Activated T-helper 1 cell treated with anti-CD3 and anti-CD28 coated beads, Interleukin-2, amount 50 U/mL, for 16 hours (primary cell): ENCODE data around the gene CYBRD1.
"Not testable (repeated sequence)": the region's sequence is repeated elsewhere in the genome, so short reads cannot be mapped to it uniquely, and the experiment has no call there.

Experiments used
- DNase-seq, 2 donors: peaks; one replicate each; pipeline ENCODE4 v3.0.0-alpha.2; 2020; ENCODE audit warnings: low read depth in 1 of 2, low spot score in 1 of 2

CYBRD1 gene

DNA sequence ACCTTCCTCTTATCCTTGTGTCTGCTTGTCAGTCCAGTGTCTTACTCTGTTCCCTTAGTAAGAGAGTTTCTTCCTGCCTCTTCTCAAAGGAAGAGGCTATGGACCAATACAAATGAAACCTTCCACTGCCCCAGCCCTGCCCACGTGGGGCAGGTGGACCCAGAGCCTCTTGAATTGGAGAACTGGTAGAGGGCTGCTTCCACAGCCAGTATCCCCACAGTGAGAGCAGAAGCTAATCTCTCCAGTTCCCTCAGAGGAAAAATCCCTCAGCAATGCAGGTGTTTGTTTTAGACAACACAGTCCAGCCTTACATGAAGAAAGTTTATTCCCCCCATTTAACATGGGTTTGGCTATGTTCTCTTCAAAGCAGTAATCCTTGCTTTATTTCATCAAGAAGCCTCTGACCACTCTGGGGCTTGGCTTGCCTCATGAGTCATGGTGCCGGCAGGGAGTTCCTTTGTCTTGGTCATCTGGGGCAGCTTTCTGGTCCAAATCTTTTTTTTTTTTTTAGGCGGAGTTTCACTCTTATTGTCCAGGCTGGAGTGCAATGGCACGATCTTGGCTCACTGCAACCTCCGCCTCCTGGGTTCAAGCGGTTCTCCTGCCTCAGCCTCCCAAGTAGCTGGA lies 6.5 kb upstream of the CYBRD1 start:
- no peak for DNase-seq

DNA sequence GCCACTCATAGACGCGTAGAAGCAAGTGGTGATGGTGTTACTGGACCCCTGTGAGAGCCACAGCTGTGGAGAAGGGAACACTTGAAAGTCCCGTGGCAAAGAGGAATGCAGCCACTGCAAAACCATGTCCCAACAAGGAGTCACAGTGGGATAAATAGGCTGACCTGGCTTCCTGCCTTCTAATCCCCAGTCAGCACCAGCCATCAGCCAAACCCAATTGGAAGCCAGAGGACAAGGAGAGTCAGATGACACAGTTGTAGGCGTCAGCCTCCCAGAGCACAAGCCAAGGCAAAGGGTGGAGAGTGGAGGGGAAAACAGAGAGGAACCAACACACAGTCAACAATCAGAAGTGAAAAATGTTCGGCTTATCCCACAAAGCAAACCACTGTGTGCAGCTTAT lies 5.5 kb upstream of the CYBRD1 start:
- no peak for DNase-seq

DNA sequence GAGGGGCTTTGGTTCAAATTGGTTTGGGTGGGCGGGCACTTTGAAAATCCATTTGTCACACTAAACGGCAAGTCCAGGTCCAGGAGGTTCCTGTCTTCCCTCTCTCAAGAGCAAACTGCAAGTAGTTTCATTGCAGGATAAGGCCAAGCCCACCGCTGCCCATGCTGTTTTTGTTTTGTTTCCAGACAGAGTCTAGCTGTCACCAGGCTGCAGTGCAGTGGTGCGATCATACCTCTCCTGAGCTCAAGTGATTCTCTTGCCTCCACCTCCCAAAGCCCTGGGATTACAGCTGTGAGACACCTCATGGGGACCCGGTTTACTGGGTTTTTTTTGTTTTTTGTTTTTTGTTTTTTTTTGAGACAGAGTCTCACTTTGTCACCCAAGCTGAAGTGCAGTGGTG lies 1.8 kb upstream of the CYBRD1 start:
- DNase-seq: no peak

DNA sequence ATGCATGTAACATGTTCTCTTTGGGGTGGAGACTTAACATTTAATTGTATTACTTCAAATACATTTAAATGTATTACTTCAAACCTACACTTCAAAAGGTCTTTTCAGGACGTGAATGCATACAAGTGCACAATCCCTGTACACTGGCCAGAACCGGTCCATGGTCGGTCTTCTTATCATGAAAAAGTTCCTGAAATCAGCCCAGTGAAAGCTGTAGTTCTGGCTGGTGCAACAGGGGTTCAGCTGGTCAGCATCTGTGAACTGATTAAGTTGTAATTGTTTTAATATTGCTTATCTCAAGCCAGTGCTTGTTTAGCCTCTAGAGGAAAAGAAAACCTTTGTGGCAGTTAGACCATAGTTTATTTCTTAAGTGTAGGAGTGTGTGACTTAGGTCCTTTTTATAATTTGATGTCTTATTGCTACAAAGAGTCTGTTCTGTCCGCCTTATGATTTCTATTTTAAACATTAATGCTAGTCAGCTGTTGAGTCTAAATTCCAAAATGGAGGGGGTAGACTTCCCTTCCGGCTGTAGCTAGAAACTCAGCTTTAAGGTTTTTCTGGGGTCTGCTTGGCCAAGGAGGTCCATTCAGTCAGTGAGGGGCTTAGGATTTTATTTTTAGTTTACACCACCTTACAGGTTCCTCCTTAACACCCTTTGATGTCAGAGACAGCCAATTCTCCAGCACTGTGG lies 768 bp upstream of the CYBRD1 start:
- DNase-seq: no peak

DNA sequence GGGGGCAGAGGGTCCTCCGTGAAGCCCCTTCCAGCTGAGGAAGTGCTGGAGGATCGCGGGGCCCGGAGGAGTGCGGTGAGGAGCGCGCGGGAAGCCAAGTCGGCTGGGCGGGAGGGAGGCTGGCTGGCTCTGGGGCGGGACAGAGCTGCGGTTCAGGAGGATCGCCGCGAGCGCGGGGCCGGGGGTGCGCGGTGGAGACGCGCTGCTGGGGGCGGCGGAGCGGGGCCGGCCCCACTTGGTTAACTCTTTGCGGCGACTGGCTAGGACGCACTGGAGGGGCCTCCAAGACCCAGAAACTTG lies 464 bp downstream of the CYBRD1 start:
- no peak for DNase-seq

DNA sequence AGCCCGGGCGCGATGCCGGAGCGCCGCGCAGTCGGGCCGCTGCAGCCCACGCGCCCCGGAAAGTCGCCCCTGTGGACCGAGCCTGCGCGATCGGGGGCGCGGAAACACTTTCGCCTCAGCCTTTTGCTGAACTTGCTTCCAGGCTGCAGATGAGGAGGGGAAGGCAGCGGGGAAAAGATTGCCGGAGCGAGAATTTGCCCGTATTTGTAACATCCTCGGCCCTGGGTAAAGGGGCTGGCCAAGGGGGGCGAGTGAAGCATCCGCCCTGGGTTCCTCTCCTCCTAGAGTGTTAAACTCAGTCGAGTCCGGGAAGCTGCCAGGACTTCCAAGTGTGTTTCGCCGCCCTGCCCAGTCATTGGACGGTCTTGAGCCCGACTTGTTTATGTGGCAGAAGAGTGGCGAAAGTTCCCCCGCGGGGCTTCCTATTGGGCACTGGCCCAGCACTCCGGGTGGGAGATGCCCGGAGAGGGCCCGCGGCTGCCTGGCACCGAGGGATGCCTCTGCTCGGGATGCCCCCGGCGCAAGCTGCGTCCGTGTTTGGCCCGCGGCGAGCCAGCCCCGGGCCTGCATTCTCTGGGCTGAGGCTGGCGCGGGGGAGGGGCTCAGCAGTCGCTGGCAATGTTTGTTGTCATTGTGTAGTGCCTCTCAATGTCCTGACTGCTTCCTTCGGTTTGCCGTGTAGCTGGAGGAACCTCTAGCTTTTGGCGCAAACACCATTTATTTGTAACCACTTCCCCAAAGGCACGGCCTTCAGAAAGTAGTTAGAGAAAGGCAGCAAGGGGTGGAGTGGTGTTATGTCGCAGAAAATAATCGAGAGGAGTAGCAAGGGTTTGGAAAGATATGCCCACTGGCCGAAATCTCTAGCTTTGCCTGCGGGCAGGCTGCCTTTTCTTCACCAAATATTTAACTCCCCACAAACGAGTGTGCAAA lies 1.1 kb downstream of the CYBRD1 start:
- DNase-seq: no peak

DNA sequence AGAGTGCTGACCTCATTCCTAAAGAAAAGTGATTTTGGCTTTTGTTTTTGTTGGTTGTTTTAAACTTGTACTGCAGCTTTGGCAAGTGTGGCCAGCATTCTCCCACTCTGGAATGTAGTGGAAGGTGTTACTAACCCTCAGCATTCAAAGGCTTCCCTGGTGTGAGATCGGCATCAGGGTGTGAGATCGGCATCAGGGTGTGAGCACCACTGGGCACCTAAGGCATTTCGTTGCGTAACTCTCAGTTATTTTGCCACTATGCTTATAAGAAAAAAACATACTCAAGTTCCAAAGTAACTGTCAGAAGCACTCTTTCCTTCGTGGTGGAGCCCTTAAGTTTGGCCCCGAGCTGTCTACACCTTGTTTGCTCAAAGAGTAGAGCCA lies 1.7 kb downstream of the CYBRD1 start:
- DNase-seq: no peak

DNA sequence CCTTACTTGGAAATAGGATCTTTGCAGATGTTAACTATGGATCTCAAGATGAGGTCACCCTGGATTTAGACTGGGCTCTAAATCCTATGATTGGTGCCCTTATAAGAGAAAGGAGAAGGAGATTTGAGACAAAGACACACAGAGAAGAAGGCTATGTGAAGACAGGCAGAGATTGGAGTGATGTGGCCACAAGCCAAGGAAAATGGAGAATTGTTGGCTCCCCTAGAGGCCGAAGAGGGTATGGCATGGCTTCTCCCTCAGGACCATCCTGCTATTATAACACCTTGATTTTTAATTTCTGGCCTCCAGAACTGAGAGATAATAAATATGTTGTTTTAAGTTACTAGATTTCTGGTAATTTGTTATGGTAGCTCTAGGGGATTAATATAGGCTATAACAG lies 7.6 kb downstream of the CYBRD1 start:
- no peak for DNase-seq

DNA sequence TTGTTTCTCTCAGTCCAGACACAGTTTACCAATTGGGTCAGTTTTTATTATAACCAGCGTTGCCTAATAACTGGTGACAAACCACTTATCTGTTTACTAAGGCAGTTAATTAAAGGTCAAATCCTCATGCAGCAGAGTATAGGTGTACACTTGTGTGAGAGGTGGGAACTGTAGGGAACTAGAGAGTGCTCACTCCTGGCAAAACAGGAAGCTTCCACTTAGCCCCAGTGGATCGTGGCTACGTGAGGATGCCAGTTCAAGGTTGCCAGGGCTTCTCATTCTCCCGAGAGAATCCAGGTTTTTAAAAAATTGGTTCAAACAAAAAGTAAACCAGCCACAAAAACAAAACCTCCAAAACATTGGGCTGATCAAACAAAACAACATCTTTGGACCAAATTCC lies 8.1 kb downstream of the CYBRD1 start:
- no peak for DNase-seq

DNA sequence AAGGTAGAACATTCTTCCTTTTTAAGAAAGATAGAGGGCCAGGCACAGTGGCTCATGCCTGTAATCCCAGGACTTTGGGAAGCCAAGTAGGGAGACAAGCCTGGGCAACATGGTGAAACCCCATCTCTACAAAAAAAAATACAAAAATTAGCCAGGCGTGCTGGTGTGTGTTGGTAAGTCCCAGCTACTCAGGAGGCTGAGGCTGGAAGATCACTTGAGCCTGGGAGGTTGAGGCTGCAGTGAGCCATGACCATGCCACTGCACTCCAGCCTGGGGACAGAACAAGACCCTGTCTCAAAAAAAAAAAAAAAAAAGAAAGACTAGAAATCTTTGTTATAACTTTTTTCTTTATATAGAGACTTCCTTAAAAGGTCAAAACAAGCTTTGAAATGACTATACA lies 8.6 kb downstream of the CYBRD1 start:
- not testable (repeated sequence) for DNase-seq

DNA sequence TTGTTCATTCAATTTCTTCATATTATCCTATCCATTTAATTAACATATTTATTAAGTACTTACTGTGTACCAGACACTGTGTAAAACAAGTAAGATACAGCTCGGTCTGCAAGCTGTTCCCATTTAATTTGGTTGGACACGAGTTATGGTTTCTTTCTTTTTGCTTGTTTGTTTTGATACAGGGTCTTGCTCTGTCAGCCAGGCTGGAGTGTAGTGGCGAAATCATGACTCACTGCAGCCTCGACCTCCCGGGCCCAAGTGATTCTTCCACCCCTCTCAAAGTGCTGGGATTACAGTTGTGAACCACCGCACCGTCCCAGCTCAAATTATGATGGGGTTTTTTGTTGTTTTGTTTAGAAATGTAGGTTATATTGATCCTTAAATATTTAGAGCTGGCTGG lies 9.0 kb downstream of the CYBRD1 start:
- no peak for DNase-seq

DNA sequence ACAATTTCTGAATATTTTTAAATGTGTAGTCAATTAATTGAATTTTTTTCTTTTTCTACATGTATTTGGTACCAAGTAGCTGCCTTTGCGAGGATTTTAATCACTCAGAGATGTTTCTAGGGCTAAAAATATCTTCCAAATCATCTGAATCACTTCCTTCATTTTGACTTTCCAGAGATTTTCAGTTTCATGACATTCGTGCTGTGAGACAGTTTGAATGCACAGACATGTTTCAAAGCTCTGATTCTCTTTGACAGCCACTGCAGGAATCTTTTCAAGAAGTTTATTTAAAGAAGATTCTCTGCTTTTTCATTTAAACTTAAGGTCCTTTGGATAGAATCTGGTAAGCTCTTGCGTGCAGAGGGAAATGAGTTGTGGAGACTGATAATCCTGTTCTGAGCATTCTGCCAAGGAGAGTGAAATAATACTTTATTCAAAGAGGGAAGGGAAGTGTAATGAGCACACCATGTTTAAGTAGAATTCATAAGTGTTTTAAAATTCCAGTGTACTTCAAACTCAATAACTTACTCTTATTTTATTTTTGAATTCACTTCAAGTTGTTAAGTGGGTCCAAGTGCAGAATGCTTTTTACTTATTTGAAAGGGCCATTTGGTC lies 9.7 kb downstream of the CYBRD1 start:
- no peak for DNase-seq

DNA sequence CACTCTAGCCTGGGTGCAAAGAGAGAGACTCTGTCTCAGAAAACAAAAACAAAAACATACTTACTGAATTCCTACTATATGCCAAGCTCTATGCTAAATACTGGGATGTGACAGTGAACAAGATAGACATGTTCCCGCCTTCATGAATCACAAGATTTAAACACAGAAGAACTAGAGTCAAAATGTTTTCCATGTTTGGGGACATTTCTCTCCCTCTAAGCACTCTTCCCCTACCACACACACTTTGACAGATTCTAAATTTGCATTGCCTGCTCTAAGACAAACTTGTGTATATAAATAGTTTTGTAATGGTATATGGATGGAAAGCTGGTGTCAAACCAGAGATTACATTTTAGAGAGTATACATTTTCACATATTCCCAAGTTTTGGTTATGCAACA lies 11.1 kb downstream of the CYBRD1 start:
- DNase-seq: no peak

DNA sequence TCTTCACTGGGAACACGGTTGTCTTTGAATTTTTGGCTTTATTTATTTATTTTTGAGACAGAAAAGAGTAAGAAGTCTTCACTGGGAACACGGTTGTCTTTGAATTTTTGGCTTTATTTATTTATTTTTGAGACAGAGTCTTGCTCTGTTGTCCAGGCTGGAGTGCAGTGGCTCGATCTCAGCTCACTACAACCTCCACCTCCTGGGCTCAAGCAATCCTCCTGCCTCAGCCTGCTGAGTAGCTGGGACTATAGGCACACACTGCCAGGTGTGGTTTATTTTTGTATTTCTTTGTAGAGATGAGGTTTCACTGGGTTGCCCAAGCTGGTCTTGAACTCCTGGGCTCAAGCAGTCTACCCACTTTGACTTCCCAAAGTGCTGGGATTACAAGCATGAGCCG lies 13.3 kb downstream of the CYBRD1 start:
- DNase-seq: not testable (repeated sequence)

DNA sequence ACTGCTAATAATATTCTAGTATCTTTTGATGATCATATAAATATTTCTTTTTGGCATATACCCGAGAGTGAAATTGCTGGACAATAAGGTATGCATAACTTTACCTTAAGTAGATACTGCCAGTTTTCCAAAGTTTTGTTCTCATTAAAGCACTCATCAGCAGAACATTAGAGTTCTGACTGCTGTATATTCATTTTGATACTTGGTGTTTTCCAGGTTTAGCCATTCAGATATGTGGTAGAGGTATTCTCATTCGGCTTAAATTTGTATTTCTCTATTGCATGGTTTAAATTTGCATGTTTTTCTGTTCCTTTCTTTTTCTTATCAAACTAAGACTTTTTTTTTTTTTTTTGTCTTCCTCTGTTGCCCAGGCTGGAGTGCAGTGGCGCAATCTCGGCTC lies 18.2 kb downstream of the CYBRD1 start:
- no peak for DNase-seq

DNA sequence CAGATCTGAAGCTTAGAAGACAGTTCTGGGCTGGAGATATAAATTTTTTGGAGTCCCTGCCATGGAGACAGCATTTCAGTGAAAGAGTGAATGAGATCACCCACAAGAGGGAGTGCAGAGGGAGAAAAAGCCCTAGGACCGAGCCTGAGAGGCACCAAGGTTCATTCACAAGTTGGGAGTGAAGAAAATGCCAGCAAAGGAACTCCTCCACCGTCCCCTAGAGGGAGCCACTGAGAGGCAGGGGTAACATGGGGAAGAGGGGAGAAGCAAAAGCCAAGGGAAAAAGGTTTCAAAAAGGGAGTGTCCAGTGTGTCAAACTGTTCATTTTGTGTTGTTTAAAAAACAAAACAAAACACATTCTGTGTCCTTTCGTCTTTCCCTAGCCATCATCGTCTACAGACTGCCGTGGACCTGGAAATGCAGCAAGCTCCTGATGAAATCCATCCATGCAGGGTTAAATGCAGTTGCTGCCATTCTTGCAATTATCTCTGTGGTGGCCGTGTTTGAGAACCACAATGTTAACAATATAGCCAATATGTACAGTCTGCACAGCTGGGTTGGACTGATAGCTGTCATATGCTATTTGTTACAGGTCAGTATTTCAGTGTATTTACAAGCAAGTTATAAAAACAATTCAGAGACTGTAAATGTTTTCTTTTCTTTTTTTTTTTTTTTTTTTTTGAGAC lies 19.1 kb downstream of the CYBRD1 start:
- no peak for DNase-seq

DNA sequence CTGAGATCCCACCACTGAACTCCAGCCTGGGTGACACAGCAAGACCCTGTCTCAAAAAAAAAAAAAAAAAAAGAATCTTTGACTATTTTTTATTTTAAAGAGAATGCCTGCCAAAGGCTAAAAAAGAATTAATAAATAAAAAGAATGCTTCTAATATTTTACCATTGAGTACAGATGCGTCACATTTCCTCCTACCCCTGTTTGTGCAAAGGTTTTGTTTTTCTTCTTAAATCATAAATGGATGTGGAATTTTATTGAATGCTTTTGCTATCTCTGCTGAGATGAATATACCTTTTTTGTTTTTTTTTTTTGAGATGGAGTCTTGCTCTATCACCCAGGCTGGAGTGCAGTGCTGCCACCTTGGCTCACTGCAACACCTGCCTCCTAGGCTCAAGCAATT lies 22.8 kb downstream of the CYBRD1 start:
- DNase-seq: no peak

DNA sequence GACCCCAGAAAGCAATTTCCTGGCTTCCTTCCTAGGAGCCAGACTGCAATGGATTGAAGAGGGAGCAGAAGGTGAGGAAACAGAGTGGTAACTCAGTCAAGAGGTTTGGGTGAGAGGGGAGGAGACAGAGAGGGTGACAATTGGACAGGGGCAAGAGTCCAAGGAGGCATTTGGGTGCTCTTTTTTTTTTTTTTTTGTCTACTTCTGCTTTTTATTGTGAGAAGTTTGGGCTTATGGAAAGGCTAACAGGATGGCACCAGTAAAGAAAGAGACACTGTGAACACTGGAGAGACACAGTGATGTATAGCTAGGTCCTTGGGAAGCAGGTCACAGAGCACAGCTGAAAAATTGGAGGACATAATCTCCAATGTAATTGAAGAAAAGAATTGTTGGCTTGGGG lies 25.0 kb downstream of the CYBRD1 start:
- no peak for DNase-seq

DNA sequence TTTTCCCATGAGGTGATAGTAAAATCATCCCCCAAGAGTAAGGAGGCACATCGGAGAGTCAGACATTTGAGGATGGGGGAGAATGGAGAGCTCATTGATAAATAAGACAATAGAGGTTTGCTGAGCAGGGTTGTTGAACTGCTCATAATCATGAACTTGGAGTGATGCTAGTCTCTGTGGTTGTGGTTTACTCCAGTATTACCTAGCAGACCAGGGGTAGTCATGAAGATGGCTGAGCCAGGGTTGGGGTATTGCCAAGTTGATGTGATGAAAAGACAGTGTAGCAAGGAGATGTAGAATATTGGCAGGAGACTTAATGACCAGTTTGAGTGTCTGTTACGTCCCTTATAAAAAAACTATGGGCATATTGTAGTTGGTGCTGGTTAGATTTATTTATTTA lies 25.4 kb downstream of the CYBRD1 start:
- no peak for DNase-seq

DNA sequence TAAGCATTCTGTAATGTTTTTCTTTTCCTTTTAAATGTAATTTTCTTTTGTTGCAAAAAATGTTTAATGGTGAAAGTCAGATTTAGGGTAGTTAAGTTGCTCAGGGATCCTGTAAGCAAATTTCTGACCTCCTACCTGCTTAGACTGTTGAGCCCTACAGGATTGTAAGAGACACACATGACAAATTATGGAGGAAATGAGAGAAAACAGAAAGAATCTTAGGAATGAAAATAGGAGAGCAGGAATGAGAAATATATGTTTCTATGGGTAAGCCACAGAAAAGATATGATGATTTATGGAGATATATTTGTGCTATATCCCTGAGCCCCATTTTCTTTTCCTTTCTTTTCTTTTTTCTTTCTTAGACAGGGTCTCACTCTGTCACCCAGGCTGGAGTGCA lies 28.3 kb downstream of the CYBRD1 start:
- DNase-seq: no peak

DNA sequence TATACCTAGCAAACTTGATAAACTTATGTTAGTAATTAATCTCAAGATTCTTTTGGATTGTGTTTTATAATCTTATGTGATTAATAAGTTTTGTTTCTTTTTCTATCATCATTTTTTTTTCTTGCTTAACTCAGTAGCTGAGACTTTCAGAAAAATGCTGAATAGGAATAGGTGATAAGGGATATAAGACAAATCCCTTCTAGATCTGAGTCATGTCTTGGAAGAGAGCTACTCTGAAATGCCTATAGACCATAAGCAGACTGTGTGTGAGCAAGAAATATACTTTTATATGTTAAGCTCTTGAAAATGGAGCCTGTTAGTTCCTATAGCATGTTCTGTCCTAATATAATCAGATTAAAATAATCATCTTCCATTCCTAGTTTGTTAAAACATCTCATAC lies 29.6 kb downstream of the CYBRD1 start:
- DNase-seq: no peak
